ENCODE measurements around the gene MRPL39.
A peak's percentile ranks its signal among the peaks of the same experiment; 100 is the strongest.
"Not testable (repeated sequence)": the region's sequence is repeated elsewhere in the genome, so short reads cannot be mapped to it uniquely, and the experiment has no call there.

The MRPL39 gene

GRCh38 chr21:25607151-25608043 is at the start of gene MRPL39:
Gene MRPL39, minus strand, starts transcription at chr21:25607481. Its CDS starts 6 bp downstream, at chr21:25607475.
- peak; percentile 68 to 85 (median 76) for DNase-seq (ENCODE audit: low read depth in 2 of 3, low spot score in 2 of 3)

DNA sequence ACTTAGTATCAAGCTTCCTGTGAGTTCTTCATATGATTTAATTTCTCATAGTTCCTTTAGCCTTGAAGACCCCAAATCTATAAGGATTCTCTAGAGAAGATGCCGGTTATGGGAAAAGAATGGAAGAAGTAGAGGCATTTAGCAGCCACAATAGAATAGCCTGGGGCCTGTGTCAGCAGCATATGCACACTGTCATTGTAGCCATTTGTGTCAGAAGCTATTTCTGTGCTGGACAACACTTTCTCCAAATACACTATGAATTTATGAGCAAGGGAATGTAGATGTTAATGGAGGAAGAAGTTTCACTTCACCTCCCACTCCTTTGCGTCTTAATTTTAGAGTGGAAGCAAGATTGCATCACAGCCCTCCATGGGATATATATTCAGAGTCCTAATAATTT is 49.1 kb upstream of the MRPL39 start:
- no peak for DNase-seq (ENCODE audit: low read depth in 2 of 3, low spot score in 2 of 3)

GRCh38 chr21:25649146-25649545 is 41.9 kb upstream of the MRPL39 start:
- no peak for DNase-seq (ENCODE audit: low read depth in 2 of 3, low spot score in 2 of 3)

DNA sequence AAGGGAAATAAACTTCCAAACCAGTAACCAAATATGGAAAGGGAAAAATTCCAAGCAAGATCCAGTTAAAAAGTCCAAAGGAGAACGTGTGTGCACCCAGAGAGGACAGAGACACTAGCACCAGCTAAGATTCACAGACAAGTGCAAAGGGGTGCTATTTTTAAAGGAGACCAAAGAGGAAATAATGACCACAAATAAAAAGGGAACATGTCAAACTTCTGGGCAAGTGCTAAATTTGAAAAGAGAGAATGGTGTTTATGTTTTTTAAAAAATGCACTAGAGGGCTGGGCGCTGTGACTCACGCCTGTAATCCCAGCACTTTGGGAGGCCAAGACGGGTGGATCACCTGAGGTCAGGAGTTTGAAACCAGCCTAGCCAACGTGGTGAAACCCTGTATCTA is 40.4 kb upstream of the MRPL39 start:
- DNase-seq (ENCODE audit: low read depth in 2 of 3, low spot score in 2 of 3): no peak

GRCh38 chr21:25646474-25646873 is 39.2 kb upstream of the MRPL39 start:
- no peak for DNase-seq (ENCODE audit: low read depth in 2 of 3, low spot score in 2 of 3)

DNA sequence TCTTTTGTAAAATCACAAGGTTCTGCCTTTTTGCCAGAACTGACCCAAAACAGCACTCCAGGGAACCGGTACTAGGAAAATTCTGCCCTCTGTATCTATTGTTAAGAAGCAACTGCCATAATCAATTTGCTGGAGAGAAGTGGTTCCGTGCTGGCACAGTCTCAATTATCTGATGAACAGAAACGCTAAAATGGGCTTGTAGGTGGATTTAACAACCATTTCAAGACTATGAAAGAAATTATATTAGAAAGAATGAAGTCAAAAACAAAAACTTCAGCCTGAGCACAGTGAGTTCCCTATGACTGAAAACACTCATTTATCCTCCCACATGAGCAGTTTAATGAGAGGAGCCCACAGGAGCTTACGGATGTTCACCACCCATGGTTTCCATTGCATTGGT is 36.2 kb upstream of the MRPL39 start:
- DNase-seq (ENCODE audit: low read depth in 2 of 3, low spot score in 2 of 3): no peak

GRCh38 chr21:25640943-25641292 is 33.6 kb upstream of the MRPL39 start:
- DNase-seq (ENCODE audit: low read depth in 2 of 3, low spot score in 2 of 3): no peak

DNA sequence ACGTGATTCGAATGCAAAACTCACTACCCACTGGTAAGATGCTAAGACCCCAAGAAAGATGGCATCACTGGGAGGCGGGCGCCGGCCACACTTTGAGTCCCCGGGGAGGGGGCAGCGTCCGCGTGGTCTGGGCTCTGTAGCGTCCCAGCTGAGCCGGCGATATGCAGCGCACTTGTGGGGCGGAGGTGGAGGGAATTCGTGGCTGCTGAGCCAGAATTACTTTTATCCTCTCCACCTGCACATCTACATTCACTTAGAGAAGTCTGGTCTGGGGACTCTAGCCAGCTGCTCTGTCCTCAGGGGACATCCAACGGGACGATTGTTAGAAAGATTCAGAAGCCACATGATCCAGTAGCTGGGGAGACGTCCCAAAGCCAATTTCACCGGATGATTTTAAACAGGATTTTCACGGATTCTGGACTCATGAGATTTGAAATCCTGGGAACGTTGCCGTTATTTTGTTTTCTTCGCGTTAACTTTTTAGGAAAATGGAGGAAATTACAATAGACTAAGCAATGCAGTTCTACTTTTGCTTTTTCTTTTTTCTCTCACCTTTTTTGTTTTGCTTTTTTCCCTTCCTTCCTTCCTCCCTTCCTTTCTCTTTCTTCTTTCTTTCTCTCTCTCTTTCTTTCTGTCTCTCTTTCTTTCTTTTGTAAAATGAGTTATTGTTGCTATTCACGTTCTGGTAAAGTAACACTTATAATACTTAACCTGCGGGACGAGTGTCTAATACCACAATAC is 33.1 kb upstream of the MRPL39 start:
- DNase-seq (ENCODE audit: low read depth in 2 of 3, low spot score in 2 of 3): no peak

- DNase-seq (ENCODE audit: low read depth in 2 of 3, low spot score in 2 of 3): no peak
Observed at GRCh38 chr21:25639551-25640201, 32.4 kb upstream of the MRPL39 start.

DNA sequence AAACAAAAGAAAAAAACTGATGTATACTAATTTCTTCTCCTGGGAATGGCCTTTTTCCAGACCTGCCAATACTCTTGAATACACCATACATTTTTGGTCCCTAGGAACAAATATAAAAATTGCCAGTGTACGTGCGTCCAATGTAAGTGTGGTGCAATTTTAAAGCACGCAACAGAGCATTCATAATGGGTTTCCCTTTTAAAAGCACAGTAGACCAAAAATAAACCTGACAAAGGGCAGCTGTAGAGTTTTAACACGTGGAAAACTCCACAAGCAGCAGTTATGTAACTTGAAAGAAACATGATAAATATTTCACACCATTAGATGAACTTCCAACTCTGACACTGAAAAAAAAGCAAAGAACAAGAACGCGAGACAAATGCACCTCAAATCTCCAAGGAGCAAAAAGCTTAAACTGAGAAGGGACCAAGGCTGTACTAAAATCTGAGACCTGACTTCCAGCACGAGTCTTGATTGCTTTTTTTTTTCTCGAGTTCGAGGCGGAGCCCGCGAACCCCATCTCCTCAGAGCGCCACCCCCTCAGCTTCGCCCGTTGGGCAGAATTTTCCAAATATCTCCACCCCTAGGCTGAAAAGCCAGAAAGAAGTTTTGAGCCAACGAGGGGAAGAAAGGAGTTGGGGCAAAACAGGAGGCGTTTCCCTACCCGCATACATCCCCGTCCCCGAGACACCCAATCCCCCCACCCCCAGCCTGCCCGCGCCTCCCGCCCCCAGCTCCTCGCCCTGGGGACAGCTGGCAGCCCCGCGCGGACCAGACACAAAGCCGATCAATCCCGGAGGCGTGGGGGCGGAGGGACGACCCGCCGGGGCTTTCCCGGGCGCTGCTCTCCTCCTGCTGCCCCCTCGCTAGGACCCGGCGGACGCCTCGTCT is 31.6 kb upstream of the MRPL39 start, which contains the start of gene JAM2:
Gene JAM2, plus strand, starts transcription at position 599 of the 891 bp plus-strand sequence. CDS start 564 bp downstream, outside the sequence.
- peak in 1 of 3 experiments; percentile 21 for DNase-seq (ENCODE audit: low read depth in 2 of 3, low spot score in 2 of 3)

DNA sequence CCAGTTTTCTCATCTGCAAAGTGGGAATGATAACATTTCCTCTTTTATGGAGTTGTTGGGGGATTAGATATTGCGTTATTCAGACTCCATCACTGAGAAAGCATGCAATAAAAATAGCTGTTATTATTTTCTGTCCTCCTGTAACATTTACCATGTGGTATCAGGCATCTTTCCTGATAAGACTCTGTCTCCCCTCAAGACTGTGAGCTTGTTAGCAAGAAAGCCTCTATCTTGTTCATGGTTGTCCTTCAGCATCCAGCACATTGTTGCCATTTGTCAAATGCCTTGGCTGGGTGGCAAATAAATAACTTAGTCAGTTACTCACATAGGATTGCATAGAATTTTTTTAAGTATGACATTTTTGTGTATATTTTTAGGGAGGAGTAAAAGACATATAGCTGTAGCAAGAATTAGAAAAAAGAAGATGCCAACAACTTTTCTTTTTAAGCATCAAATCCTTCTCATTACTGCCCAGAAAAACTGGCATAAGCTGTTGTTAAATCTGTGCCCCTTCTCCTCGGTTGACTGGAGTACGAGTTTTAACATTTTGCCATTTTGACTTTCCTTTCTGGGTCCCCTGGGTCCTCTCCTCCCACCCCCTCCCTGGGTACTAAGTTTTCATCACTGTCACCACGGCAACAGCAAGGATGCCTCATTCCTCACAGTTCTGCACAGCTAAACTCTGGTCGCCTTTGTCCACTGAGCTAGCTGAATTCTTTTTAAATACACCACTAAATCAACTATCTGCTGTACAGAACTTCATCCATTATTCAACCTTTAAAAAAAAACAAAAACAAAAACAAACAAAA is 30.8 kb upstream of the MRPL39 start:
- DNase-seq (ENCODE audit: low read depth in 2 of 3, low spot score in 2 of 3): no peak

- DNase-seq (ENCODE audit: low read depth in 2 of 3, low spot score in 2 of 3): no peak
Observed at GRCh38 chr21:25636727-25637126, 29.4 kb upstream of the MRPL39 start.

DNA sequence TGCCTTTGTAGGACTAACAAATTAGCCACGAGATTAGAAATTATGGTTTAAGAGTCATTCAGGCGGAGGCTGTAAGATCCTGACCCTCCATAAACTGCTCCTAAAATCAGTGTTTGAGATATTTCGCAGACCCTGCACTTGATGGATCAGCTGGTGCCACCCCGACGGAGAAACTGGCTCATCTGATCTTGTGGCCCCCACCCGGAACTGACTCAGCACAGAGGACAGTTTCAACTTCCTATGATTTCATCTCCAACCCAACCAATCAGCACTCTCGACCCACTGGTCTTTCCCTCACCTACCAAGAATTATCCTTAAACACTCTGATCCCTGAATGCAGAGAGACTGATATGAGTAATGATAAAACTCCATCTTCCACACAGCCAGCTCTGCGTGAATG is 28.0 kb upstream of the MRPL39 start:
- no peak for DNase-seq (ENCODE audit: low read depth in 2 of 3, low spot score in 2 of 3)

DNA sequence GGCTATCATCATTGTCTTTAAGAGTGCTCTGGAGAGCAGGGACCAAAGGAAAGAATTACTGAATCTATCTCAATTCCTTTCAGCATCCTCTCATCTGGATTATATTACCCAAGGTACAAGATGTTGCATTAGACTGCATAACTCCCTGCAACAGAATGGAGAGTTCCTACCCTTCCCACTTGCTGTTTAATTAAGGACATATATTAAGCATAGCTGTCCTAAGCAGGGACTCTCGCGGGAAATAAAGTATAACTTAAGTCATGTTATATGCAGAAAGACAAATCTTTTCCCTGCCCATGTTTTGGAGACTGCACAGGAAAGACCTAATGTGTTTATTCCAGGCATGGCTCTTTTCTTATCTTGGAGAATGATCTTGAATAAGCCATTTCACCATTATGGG is 25.0 kb upstream of the MRPL39 start:
- no peak for DNase-seq (ENCODE audit: low read depth in 2 of 3, low spot score in 2 of 3)

- DNase-seq (ENCODE audit: low read depth in 2 of 3, low spot score in 2 of 3): no peak
Observed at GRCh38 chr21:25626757-25627156, 19.5 kb upstream of the MRPL39 start.

- not testable (repeated sequence) for DNase-seq (ENCODE audit: low read depth in 2 of 3, low spot score in 2 of 3)
Observed at GRCh38 chr21:25625776-25626555, 18.7 kb upstream of the MRPL39 start.

GRCh38 chr21:25625036-25625435 is 17.8 kb upstream of the MRPL39 start:
- no peak for DNase-seq (ENCODE audit: low read depth in 2 of 3, low spot score in 2 of 3)

GRCh38 chr21:25624511-25624910 is 17.2 kb upstream of the MRPL39 start:
- no peak for DNase-seq (ENCODE audit: low read depth in 2 of 3, low spot score in 2 of 3)

DNA sequence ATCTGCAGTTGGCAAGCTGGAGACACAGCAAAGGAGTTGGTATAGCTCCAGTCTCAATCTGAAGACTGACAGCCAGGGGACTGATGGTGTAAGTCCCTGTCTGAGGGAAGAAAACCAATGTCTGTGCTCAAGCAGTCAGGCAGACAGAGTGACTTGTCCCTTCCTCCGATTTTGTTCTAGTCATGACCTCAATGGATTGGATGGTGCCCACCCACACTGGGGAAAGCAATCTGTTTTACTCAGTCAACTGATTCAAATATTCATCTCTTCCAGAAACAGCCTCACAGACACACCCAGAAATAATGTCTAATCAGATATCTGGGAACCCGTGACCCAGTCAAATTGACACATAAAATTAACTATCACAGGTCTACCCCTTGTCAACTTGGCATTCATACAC is 11.9 kb upstream of the MRPL39 start:
- no peak for DNase-seq (ENCODE audit: low read depth in 2 of 3, low spot score in 2 of 3)

Data from activated CD8-positive, alpha-beta memory T cell treated with anti-CD3 and anti-CD28 coated beads for 48 hours (primary cell).